Stimulated activated CD4-positive, alpha-beta T cell treated with anti-CD3 and anti-CD28 coated beads, Interleukin-4, amount 100 ng/mL, for 24 hours (primary cell): ENCODE results near the gene GTF2H2C_2.
A peak's percentile ranks its signal among the peaks of the same experiment; 100 is the strongest.
"Not testable (repeated sequence)": the region's sequence is repeated elsewhere in the genome, so short reads cannot be mapped to it uniquely, and the experiment has no call there.

ENCODE experiments used
- DNase-seq: peaks from one replicate; pipeline ENCODE4 v3.0.0-alpha.2; 2020

Gene GTF2H2C_2

DNA sequence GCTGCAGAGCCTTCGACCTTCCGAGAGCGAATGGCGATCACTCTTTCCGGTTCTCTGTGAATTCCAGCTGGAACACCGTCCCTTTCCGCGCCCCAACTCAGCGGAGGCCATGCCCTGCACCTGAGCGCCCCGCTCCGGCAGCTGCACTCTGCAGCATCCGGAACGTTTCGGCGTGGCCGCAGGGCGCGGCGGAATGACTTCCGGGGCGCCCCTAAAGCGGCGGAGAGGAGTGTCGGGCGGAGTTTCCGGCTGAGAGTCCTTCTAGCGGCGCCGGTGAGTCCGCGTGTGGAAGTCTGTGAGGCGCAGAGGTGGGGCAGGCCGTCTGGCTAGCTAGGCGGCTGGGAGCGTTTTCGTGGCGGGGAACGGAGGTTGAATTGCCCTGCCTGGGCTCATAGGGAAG lies at the start of gene GTF2H2C_2:
Gene GTF2H2C_2 (plus strand): TSS at position 252 of the 400 bp plus-strand sequence.
- DNase-seq: not testable (repeated sequence)

- peak; percentile 42 for DNase-seq
Observed at GRCh38 chr5:70400984-70401686, 14.0 kb upstream of the GTF2H2C_2 start.

DNA sequence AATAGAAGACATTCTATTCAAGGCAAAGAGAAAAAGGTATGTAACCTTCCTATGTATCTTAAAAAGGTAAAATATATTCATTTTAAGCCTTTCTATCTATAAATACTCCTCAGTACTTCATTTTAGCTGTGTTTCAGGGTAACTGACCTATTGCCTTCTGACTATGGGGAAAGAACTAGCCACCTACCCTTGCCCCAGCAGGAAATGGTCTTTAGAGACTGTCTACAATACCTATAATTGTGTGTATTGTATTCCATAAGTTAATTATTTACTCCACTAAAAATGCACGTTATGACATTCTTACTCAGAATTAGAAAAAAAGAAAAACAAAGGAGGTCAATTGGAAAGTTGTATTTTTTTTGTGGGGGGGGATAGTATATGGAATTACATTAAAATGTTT lies 6.2 kb downstream of the GTF2H2C_2 start:
- not testable (repeated sequence) for DNase-seq

GRCh38 chr5:70423215-70423614 lies 8.0 kb downstream of the GTF2H2C_2 start:
- not testable (repeated sequence) for DNase-seq

GRCh38 chr5:70438518-70438917 lies 23.4 kb downstream of the GTF2H2C_2 start:
- DNase-seq: not testable (repeated sequence)

- not testable (repeated sequence) for DNase-seq
Observed at GRCh38 chr5:70449565-70449964, 34.4 kb downstream of the GTF2H2C_2 start.

- DNase-seq: not testable (repeated sequence)
Observed at GRCh38 chr5:70451249-70451984, 36.2 kb downstream of the GTF2H2C_2 start.

GRCh38 chr5:70457093-70457492 lies 41.9 kb downstream of the GTF2H2C_2 start:
- not testable (repeated sequence) for DNase-seq

- DNase-seq: not testable (repeated sequence)
Observed at GRCh38 chr5:70459188-70459587, 44.0 kb downstream of the GTF2H2C_2 start.

GRCh38 chr5:70461984-70462383 lies 46.8 kb downstream of the GTF2H2C_2 start:
- DNase-seq: not testable (repeated sequence)

- not testable (repeated sequence) for DNase-seq
Observed at GRCh38 chr5:70464019-70464637, 49.0 kb downstream of the GTF2H2C_2 start.

- DNase-seq: not testable (repeated sequence)
Observed at GRCh38 chr5:70469926-70470509, 54.9 kb downstream of the GTF2H2C_2 start.
